CD4-positive, alpha-beta T cell treated with Interleukin-15 for 1 hour (primary cell): ENCODE results near the gene SLC43A1.

Source experiments
- DNase-seq: peaks from one replicate; pipeline ENCODE4 v3.0.0-alpha.2; 2020

SLC43A1 gene

DNA sequence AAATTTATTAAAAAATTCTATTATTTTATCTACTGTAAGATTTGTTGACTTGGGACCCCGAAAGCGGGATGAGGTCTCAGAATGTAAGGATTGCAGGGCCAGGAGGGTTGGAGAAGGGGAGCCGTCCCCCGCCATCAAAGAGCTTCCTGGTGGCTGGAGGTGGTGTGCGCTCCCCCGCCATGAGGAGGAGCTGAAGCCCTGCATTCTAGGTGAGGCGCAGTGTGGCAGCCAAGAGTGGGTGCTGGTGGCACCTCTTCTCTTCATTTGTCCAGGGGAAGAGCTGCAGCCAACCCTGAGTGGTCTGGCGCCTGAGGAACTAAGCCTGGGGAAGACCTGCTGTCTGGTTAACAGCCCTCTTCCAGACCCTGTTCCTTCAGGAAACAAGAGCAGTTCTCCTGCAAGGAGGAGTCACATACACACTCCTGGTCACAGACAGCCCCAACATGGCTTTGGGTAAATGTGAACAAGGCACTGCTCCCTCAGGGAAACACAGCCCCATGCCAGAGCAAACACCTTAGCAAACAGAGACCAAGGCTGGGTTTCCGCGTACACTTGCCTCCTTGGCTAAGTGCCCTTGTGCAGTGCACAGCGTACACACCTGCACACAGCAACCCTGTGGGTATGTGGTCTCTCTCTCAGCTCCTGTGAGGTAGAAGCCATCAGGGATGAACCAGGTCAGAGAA lies 37.9 kb downstream of the SLC43A1 start:
- DNase-seq: no peak

GRCh38 chr11:57476757-57477506 lies 38.6 kb downstream of the SLC43A1 start:
- no peak for DNase-seq

DNA sequence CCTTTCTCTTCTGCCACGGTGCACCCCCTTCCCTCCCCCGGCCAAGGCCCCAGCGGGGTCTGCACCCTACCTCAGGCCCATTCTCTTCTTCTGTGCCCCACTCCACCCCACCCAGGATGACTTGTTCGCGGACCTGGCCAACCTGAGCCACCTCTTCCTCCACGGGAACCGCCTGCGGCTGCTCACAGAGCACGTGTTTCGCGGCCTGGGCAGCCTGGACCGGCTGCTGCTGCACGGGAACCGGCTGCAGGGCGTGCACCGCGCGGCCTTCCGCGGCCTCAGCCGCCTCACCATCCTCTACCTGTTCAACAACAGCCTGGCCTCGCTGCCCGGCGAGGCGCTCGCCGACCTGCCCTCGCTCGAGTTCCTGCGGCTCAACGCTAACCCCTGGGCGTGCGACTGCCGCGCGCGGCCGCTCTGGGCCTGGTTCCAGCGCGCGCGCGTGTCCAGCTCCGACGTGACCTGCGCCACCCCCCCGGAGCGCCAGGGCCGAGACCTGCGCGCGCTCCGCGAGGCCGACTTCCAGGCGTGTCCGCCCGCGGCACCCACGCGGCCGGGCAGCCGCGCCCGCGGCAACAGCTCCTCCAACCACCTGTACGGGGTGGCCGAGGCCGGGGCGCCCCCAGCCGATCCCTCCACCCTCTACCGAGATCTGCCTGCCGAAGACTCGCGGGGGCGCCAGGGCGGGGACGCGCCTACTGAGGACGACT lies 39.3 kb downstream of the SLC43A1 start:
- no peak for DNase-seq

DNA sequence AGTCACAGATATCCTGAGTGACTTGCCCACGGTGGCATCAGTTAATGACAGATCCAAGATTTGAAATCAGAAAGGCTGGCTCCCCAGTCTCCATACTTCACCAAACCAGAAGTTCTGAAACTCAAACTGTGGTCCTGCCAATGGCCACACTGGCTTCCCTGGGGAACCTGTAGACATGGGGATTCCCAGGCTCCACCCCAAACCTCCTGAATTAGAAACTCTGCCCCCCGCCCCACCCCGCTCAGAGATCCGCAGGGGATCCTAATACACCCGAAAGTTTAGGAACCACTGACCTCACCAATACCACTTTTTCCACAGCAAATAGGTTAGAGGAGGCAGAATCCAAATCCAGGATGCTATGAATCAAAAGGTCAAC lies 39.8 kb downstream of the SLC43A1 start:
- DNase-seq: no peak

DNA sequence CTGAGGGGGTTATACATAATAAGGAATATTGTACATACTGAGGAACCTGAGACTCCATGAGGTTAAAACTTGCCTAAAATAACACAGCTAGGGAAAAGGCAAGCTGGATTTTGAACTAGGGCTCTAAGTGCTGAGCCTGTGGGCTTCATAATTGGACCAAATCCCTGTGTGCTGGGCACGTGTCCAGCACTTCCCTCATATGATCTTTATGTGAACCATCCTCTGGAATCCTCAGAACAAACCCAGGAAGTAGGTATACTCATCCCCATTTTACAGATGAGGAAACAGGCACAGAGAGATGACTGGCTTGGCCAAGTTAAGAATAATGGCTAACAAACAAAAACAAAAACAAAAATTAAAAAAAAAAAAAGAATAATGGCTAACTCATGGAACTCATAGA lies 40.3 kb downstream of the SLC43A1 start:
- DNase-seq: no peak

GRCh38 chr11:57474803-57475115 lies 40.7 kb downstream of the SLC43A1 start:
- no peak for DNase-seq

DNA sequence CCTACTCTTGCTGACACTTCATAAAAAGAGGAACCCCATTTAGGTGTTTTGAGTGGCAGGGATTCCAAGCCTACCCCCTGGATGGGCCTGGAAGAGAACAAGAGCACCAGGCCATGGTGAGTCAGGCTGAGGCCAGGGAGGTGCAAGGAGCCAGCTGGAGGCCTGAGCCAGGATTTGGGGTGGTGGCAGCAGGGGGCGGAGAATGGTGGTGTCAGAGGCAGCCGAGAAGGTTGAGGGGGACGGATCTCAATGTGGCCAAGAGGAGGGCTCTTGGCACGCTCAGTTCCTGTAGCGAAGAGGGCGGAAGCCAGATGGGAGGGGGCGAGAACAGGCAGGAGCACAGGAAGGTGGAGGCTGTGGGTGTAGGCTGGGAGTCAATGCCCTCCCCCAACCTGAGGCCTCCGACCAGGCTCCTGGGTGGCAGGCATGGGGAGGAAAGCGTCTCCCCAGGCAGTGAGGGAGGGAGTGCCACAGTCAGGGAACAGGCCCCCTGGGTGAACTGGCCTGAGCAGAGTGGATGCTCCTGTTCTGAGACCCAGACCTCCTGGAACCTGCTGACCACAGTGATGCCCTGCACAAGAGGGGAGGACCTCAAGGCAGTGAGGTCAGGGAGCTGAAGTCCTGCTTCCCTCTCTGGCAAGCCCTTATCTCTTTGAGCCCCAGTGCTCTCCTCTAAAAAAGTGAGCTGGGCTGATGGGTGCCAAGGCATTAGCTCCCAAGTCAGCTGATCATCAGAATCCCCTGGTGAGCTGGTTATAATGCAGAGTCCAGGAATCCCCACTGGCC lies 41.3 kb downstream of the SLC43A1 start:
- peak; percentile 45 for DNase-seq

DNA sequence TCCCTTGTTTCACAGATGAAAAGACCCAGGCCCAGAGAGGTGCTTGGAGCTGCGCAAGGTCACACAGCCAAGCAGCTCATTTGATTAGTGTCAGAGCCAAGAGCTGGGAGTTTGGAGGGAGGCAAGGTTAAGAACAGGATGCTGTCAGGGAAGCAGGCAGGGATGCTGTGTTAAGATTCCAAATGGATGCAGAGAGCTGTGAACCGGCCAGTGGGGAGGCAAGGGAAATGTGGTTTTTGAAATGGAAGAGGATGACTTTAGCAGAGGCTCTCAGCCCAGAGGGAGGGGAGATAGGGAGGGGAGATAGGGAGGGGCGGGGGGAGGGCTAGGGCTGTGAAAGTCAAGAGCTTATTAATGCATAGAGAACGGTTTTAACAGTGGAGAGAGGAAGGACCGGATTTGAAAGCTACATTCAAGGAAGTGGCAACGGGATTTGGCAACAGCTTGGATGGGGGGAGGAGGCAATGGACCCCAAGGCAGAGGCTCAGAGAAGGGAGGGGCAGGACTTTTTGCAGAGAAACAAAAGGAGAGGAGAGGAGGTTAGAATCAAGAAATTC lies 42.1 kb downstream of the SLC43A1 start:
- no peak for DNase-seq

DNA sequence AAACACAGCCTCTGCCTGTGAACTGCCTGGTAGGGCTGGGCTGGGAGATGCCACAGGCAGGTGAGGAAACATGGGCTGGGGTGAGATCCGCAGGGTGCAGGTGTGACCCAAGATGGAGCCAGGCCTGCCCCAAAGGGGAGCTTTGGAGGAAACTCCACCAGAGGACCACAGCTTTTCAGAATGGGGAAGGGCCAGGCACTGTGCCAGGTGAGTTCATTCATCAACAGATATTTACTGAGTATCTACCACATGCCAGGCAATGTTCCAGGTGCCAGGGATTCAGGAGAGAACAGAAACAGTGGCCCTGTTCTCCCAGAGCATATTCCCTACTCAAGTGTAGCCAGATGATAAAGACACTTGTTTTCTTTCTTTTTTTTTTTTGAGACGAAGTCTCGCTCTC lies 44.0 kb downstream of the SLC43A1 start:
- DNase-seq: no peak

DNA sequence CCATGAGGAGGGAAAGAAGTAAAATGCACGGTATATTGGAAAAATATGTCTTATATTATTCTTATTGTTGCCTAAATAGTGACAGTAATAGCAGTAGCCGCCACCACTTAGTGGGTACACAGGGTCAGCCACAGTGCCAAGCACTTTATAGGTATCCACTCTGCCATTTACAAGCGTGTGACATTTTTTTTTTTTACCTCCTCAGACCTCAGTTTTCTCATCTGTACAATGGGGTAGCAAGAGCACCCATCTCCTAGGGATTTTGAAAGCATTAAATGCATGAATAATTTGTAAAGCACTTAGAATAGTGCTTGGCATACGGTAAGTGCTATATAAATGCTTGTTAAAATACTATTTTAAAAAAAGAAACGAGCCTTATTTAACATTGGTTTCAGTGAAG lies 46.2 kb downstream of the SLC43A1 start:
- no peak for DNase-seq

- DNase-seq: no peak
Observed at GRCh38 chr11:57468276-57468675, 47.2 kb downstream of the SLC43A1 start.

DNA sequence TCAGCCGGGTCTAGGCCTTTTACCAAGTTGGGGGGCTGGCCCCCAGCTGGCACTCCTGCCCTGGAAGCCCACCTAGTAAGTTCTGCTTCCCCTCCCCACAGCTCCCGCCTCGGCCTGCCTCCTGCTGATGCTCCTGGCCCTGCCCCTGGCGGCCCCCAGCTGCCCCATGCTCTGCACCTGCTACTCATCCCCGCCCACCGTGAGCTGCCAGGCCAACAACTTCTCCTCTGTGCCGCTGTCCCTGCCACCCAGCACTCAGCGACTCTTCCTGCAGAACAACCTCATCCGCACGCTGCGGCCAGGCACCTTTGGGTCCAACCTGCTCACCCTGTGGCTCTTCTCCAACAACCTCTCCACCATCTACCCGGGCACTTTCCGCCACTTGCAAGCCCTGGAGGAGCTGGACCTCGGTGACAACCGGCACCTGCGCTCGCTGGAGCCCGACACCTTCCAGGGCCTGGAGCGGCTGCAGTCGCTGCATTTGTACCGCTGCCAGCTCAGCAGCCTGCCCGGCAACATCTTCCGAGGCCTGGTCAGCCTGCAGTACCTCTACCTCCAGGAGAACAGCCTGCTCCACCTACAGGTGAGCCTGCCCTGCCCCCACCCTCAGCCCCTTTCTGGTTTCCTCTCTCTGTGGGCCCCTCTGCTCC lies 47.9 kb downstream of the SLC43A1 start:
- no peak for DNase-seq

- no peak for DNase-seq
Observed at GRCh38 chr11:57466680-57467079, 48.8 kb downstream of the SLC43A1 start.

DNA sequence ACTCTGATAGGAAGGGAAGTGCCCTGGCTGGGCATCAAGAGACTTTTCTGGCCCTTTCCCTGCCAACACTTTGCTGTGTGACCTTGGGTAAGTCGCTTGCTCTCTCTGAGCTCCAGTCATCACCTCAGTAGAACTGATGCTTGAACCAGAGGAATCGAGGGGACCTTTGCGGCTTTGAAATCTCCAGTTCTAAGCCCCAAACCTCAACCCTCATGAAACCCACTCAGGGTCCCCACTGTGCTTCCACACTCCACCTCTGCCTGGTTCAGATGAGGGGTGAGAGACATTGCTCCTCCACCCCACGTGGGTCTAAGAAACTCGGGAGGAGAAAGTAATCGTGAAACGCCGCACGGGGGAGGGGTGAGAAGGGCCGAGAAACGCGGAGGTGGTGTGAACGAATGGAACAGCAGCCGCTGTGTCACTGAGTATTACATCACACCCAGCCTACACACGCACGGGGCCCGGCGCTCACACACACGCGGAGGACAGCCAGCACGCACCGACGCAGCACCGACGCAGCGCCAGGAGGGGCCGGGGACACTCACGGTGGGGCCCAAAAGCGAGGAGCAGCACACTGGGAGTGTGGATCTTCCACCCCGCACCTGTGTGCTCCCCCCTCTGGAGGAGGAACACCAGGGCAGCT lies 50.8 kb downstream of the SLC43A1 start:
- DNase-seq: no peak

DNA sequence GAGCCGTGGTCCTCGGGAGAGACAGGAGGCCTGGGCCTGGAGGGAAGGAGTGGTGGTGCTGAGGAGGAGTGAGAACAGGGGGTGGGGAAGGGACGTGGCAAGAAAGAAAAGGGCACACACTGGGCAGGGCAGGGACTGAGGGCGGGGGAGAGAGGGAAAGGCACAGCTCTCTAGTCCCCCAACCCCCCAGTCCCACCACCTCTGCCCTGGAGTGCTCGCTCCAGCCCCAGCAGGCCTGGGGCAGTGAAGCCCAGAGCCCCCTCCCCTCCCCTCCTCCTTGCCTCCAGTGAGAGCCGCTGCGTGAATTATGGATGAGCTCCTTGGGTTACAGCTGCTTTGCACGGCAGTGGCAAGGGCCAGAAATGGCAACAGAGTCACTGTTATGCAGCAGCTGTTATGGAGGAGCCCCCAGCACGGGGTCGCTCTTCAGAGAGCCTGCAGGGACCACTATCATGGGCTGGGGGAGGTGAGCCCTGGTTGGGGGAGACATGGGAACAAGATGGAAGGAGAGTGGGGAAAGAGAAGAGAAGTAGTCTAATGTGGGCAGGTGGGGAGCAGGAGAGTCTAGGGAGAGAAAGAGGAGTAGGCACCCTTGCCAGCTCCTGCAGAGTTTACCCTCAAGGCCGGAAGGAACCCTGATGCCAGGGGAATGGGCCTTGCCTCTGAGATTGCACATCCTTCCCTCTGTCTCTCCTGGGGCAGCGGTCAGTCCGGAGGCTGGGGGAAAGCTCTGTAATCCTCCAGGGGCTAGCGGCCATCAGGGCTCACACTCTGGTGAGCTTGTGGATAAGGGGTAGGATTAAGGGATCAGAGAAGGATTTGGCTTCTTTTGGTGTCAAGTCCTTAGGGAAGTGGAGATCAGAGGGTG lies 51.6 kb downstream of the SLC43A1 start:
- DNase-seq: no peak

GRCh38 chr11:57462597-57462996 lies 52.9 kb downstream of the SLC43A1 start:
- no peak for DNase-seq

- DNase-seq: no peak
Observed at GRCh38 chr11:57461841-57462489, 53.5 kb downstream of the SLC43A1 start.

GRCh38 chr11:57460758-57461749 lies 54.4 kb downstream of the SLC43A1 start:
- DNase-seq: no peak
